Effector CD8-positive, alpha-beta T cell (primary cell): ENCODE measurements around the gene TIMM10B.
"Not testable (repeated sequence)": the region's sequence is repeated elsewhere in the genome, so short reads cannot be mapped to it uniquely, and the experiment has no call there.

Experiments
- DNase-seq: peaks from one replicate; lab custom pipeline; 2025; lab: John Stamatoyannopoulos, UW

Gene TIMM10B

DNA sequence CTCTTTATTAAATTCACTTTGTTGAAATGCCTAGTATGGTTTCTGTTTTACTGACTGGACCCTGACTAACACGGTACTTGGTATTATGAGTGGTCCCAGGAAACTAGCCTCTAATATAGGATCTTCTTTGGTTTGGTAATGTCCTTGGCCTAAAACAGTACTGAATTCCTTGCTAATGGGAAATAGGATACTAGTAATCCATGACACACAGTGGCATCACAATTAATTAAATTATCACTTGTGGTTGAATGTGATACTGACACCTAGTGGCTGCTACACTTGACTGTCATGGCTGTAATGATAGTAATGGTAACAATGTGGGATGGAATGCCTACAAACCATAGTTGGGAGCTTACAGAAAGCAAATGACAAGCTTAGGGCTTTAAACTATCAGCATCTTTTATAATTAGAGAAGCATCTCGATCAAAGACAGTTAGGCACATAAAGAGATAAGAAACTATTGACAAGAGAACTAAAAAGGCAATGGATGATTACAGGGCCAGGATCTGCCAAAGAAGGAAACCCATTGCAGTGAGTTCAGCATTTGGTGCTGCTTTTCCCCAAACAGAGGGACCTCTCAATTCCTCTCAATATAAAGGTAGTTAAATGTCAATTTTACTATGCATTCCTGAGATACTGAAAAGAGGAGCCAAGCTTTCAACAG is 24.4 kb downstream of the TIMM10B start:
- no peak for DNase-seq

DNA sequence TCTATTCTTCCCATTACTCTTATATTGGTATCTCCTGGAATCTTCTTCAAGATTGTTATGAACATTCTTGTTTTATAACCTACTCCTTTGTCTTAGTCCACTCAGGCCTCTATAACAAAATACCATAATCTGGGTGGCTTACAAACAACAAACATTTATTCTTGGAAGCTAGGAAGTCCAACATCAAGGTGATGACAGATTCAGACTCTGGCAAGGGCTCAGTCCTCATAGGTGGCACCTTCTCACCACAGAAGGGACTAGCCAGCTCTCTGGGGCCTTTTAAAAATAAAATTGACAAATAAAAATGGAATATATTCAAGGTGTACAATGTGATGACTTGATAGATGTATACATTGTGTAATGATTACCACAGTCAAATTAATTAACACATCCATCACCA is 35.6 kb downstream of the TIMM10B start:
- DNase-seq, result no peak

GRCh38 chr11:6520265-6520664 is 39.0 kb downstream of the TIMM10B start:
- no peak for DNase-seq

- DNase-seq, result not testable (repeated sequence)
These were observed 40.6 kb downstream of the TIMM10B start for GRCh38 chr11:6521946-6522345.

DNA sequence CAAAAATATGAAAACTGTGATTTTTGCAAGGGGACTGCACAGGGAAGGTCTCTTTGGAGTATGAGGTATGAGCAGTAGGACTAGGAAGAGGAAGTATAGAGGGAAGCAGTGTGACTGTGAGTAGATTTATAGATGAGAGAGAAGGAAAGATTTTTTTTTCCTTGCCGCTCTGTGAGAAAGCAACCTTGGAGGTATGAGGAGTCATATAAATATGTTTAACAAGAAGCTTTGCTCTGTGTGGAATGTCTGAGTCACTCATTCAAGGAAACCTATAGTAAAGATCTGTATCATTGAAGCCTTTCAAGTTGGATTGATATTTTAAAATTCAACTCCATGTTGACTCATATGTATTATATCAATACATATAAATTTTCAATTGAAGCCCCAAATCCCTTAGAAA is 42.0 kb downstream of the TIMM10B start:
- DNase-seq, result no peak

DNA sequence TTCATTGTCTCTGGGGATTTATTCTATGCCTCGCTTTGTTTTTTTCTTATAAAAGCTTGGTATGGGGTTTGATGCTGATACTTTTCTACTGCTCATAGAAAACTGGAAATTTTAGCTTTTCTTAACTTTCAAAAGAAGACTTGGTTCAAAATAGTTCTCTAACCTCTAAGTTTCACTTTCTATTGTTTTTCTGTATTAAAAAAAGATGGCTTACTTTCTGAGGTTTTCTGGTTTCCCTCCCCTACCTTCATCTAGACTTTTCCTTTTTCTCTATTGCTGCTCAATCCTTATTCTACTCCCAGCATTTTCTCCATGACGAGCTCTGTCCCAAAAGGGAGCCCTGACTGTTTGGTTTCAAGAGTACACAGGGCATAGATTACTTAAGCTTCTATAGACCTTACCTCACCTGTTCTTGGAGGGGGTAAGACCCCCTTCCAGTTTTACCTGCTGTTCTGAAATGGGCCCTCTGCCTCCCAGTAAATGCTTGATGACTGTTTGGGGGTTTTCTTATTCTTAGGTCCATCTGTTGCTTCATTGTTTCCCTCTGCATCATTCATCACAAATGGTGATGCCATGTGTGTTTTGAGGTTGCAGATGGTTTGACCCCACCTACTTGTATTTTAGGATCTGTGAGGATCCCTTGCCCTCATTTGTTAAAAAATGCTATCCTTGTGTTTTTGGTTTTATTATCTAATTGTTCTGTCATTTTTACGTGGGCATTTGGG is 45.3 kb downstream of the TIMM10B start:
- no peak for DNase-seq

GRCh38 chr11:6529266-6529665 is 48.0 kb downstream of the TIMM10B start:
- no peak for DNase-seq

GRCh38 chr11:6530848-6531247 is 49.5 kb downstream of the TIMM10B start:
- no peak for DNase-seq

GRCh38 chr11:6531267-6531752 is 50.0 kb downstream of the TIMM10B start:
- DNase-seq, result no peak
